Stimulated activated CD4-positive, alpha-beta T cell treated with anti-CD3 and anti-CD28 coated beads, Interleukin-1b, Interleukin-23, amount 100 ng/mL, for 1 hour (primary cell): Measurements from ENCODE around the gene SLC35F6.
A peak's percentile ranks its signal among the peaks of the same experiment; 100 is the strongest.

Experiments
- DNase-seq, 2 donors: peaks; one replicate each; pipeline ENCODE4 v3.0.0-alpha.2; 2020; ENCODE audit warnings: low read depth in 2 of 2

Gene SLC35F6

GRCh38 chr2:26764078-26764887 lies at the start of gene SLC35F6:
Gene SLC35F6, plus strand, starts transcription at chr2:26764284. Its CDS starts 66 bp downstream, at chr2:26764350.
- peak; percentile 59 to 68 for DNase-seq

GRCh38 chr2:26715528-26716270 lies 48.4 kb upstream of the SLC35F6 start:
- DNase-seq: no peak

GRCh38 chr2:26716340-26716739 lies 47.7 kb upstream of the SLC35F6 start:
- no peak for DNase-seq

GRCh38 chr2:26716769-26717168 lies 47.3 kb upstream of the SLC35F6 start:
- DNase-seq: no peak

- no peak for DNase-seq
These were observed 46.7 kb upstream of the SLC35F6 start for GRCh38 chr2:26717362-26717761.

GRCh38 chr2:26718949-26719686 lies 45.0 kb upstream of the SLC35F6 start:
- DNase-seq: no peak

GRCh38 chr2:26720322-26721114 lies 43.6 kb upstream of the SLC35F6 start:
- DNase-seq: no peak

GRCh38 chr2:26721115-26722032 lies 42.7 kb upstream of the SLC35F6 start:
- no peak for DNase-seq

- no peak for DNase-seq
These were observed 41.8 kb upstream of the SLC35F6 start for GRCh38 chr2:26722328-26722727.

GRCh38 chr2:26722911-26723310 lies 41.2 kb upstream of the SLC35F6 start:
- no peak for DNase-seq

- DNase-seq: no peak
These were observed 40.6 kb upstream of the SLC35F6 start for GRCh38 chr2:26723475-26723874.

- DNase-seq: no peak
These were observed 39.9 kb upstream of the SLC35F6 start for GRCh38 chr2:26723991-26724750.

GRCh38 chr2:26724784-26725520 lies 39.1 kb upstream of the SLC35F6 start:
- no peak for DNase-seq

GRCh38 chr2:26725521-26725820 lies 38.6 kb upstream of the SLC35F6 start:
- no peak for DNase-seq

- no peak for DNase-seq
These were observed 37.9 kb upstream of the SLC35F6 start for GRCh38 chr2:26726228-26726627.

GRCh38 chr2:26727641-26728561 lies 36.2 kb upstream of the SLC35F6 start:
- DNase-seq: no peak

GRCh38 chr2:26729311-26729710 lies 34.8 kb upstream of the SLC35F6 start:
- DNase-seq: no peak
